Activated CD4-positive, alpha-beta T cell treated with anti-CD3 and anti-CD28 coated beads, Interleukin-10, Interleukin-2, amounts not matched to agents 100 ng/mL and 50 ng/mL, durations not matched to agents 16 hours and 8 hours (primary cell): ENCODE data around the gene OARD1.

Source experiments
- DNase-seq: peaks from one replicate; pipeline ENCODE4 v3.0.0-alpha.2; 2020

OARD1 gene

DNA sequence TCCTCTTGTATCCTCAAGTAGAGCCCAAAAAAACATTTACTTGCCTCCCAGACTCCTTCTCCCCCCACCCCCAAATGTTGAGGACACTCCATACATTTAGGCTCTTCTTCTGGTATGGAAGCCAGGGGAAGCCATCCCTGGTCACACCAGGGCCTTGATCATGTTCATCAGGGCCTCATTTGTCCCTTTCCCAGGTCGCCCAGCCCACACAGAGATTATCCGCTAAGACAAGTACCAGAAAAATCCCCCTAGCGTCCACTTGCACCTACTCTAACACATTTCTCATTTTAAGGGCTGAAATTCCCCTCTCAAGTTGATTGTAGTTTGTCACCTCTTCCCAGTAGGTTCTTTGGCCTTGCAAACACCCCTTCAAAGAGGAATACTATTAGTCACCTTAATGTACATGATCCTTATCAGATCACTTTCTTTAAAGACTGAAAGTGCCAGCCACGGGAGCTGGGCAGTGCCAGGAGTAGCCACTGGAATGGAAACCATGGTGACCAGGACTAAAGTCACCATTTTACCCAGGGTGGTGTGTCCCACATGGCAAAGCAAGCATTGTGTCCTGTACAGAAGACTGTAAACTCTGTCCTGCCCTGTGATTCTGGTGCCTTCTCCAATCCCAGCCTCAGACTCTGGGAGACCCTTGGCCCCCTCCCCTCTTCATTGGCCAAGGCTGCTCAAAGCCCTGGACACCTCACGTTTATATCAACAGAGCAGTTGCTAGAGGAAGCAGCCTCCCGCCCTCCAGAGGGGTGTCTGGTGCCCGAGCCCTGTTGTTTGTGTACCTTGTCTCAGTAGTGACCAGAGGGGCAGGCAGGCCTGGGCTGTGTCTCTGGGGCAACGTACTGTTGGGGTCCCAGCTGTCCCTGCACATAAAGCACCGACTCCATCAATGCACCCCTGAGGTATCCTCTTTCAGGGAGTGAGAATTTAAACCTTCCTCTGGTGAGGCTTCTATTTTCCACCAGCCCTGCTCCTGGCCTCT lies 24.1 kb downstream of the OARD1 start:
- DNase-seq, result no peak

DNA sequence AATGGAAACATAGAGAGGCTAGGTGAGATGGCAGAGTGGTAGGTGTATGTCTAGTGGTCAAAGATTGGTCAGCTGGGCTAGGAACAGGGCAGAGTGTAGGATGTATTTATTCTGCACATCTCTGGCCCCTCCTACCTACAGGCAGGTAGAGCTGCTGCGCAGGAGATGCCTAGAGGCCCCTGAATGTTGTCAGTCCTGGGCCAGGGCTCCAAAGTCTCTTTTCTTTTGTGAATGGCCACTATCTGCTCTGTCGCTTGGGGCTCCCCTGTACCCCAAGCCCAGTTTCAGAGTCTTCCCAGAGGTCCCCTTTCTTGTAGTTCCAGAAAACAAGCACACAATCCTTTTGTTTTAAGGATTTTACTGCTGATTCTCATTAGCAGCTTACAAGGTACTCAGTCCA lies 24.9 kb downstream of the OARD1 start:
- no peak for DNase-seq

DNA sequence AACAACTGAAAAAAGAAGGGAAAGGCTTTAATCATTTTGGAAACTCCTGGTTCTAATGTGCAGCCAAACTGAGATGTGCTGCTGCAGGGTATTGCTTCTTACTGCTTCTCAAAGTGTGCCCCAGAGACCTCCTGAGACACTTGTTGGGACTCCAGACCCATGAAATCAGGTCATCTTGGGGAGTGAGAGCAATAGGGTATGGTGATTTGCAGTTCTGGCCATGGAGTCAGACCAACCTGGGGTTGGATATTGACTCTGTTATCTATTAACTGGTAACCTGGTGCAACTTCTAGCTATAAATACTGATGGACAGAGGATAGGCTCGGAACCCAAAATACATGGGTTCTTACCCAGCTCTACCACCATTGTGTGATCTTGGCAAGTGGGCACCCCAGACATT lies 26.1 kb downstream of the OARD1 start:
- no peak for DNase-seq

DNA sequence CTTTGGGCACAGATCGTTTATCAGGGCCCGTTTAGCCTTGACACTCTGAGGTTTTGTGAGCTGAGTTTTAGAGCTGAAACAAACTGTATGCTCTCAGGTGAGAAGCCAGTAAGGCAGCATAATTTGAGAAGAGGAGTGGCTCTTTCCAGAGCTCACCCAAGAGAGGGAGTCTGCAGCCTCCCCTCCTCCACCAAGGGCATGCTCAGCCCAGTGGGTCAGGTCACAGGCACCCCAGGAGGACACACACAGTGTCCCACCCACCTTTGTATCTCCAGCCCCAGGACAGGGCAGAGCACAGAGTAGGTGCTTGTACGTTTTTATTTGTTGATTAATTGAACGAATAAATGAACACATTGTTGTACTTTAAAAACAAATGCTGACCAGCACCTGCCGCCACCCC lies 26.5 kb downstream of the OARD1 start:
- DNase-seq, result no peak

DNA sequence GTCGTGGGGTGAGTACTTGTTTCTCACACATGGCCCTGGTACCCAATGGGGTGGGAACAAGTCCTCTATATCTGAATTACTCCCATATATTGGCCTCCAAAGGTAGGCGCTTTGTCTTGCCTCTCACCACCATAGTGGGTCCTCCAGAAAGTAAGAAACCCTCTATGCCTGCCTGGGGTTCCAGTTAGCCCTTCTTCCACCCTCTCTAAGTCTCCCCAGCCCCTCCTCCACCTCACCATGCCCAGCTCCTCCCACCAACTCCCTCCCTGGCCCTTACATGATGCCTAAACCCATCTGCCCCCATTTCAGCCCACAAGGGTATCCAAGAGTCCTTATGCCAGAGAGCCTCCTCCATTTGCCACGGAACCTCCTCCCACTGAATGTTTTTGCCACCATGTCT lies 29.0 kb downstream of the OARD1 start:
- no peak for DNase-seq

DNA sequence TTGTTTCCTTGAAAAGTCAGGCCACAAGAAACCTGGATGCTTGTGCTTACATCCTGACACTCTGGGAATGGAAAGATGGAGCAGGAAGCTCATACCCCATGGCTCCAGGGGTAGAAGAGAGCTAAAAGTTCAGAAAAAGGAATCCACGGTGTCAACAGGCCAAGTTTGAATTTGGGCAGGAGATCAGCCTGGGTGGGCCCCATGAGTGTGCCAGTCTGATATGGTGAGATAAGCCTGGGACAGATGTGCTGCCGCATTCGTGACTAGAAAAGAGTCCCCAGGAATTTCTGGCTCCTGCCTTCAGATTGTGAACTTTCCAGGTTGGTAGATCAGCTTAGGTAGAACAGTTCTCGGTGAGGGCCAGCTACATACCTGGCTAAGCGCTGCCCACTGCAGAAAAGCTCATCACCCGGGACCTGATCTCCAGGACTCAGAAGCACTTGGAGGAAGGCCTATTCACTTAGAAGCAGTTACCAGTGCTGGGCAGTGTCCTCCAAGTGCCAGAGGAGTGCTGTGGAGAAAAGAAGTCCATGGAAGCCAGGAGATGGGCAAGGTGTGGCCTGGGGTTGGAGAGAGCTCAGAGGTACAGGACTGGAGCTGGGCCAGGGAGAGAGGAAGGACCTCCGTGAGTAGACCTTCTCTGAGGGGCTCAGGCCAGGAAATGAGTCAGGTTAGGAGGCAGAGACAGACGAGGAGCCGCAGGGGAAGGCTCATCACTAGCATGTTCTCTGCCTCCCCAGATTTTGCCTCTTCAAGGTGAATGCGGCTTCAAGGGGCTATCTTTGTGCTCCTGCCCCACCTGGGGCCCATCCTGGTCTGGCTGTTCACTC lies 29.7 kb downstream of the OARD1 start, which contains the start of gene TSPO2:
Gene TSPO2, plus strand, starts transcription at position 242 of the 830 bp plus-strand sequence. Its CDS starts 519 bp downstream, at position 761.
- no peak for DNase-seq

DNA sequence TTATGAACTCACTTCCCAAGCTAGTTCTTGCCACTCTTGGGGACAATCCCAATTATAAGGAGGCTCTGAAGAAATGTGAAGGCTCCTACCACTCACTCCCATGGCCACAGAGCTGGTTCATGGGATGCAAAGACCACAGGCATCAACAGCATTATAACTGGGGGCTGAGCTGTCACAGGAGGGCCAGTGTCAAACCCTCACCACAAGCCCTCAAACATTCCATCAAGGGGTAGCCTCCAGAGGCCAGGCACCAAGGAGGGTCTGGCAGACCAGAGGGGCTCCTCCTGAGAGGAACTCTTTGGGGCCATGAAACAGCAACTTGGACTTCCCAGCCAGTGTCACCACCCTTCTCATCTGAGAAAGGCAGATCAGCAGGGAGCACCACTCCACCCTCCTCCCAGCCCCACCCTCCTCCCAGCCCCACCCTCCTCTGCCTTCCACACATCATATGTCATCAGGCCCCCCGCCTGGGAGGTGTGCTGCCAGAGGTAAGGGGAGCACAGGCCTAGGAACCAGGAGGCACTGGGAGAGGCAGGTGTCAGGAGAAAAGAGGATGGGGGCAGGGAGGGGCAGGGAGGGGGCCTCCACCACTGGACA lies 31.1 kb downstream of the OARD1 start:
- DNase-seq, result no peak

DNA sequence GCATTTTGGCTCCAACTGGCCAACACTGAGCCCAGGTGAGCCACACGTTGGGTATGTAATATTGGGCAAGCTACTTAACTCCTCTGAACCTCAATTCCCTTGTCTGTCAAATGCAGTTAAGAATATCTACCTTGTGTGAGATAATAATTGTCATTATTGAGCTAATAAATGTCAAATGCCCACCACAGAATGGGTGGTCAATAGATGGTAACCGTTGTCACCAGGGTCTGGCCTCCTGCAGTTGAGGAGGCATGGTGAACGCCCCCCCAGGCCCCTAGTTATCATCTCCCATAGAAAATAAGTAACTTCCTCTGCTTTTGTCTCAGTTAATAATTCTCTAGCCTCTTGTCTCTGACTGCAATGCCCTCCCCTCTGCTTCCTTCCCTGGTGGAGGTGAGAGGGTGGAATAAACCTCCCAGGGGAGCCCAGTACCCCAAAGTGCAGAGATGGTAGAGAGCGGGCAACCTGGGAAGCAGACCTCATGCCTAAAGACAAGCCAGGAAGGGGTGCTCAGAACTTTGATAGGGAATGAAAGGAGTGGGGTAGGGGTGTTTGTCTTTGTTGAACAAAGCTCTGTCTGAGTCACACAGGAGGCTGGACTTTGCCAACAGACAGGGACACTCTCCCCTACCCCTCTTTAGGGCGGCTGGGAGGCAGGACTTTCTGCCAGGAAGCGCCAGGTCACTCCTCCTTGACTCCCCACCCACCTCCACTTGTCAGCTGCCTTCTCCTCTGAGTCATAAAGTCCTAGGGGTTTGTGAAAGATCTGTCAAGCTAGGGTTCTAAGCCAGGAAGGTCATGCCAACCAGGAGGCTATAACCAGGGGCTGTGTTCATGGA lies 31.8 kb downstream of the OARD1 start:
- DNase-seq, result peak; percentile 38

DNA sequence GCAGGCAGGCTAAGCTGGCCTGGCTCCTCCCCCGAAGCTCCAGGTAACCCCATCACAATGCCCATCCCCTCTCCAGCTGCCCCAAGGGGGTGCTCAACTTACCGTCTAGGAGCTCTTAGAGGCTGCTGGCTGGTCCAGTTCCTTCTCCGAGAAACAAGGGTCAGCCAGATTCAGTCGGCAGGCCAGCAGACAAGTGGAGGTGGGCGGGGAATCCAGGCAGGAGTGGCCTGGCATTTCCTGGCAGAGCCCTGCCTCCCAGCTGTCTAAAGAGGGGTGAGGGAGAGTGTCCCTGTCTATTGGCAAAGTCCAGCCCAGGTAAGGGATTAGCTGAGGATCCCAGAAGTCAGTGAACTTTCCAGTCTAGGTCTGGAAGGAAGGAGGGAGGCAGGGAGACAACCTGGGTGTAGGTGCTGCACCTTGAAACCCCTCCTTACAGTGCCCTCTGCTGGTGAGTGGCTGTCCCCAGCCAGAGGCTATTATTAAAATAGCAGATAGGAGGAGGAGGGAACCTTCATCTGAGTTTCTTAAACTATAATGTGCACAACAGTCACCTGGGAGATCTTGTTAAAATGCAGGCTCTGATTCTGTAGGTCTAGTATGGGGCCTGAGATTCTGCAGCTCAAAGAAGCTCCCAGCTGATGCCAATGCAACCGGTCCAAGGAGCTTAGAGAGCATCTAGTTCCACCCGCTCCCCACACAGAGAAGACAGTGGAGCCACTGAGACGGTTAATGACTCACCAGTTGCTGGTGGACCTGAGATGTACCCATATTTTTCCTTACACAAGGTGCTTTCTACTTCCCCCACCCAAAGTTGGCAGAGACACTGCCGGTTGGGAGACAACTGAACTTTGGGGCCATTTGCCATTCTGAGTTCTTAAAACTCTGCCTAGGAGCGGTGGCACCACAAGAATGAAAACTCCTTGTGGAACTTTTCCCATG lies 32.8 kb downstream of the OARD1 start, which contains the start of gene UNC5CL:
Gene UNC5CL, minus strand, starts transcription at position 162 of the 939 bp plus-strand sequence. CDS start 4,147 bp downstream, outside the sequence.
- DNase-seq, result peak; percentile 67

DNA sequence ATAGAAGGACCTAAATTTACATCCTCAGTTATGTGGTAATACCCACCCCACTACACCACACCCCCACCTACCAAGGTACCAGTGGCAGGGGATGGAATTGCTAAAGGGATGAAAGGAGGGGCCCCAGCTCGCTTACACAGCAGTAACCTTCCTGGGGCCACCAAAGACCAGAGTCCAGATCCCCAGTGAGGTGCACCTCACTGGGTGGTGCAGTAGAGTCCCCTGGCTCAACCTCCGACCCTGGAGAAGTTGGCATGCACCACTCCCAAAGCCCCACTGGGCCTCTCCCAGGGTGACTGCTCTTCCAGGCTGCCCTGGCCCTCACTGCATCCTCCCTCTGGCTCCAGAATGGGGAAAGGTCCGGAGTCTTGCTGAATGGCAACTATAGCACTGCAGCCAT lies 34.0 kb downstream of the OARD1 start:
- no peak for DNase-seq

DNA sequence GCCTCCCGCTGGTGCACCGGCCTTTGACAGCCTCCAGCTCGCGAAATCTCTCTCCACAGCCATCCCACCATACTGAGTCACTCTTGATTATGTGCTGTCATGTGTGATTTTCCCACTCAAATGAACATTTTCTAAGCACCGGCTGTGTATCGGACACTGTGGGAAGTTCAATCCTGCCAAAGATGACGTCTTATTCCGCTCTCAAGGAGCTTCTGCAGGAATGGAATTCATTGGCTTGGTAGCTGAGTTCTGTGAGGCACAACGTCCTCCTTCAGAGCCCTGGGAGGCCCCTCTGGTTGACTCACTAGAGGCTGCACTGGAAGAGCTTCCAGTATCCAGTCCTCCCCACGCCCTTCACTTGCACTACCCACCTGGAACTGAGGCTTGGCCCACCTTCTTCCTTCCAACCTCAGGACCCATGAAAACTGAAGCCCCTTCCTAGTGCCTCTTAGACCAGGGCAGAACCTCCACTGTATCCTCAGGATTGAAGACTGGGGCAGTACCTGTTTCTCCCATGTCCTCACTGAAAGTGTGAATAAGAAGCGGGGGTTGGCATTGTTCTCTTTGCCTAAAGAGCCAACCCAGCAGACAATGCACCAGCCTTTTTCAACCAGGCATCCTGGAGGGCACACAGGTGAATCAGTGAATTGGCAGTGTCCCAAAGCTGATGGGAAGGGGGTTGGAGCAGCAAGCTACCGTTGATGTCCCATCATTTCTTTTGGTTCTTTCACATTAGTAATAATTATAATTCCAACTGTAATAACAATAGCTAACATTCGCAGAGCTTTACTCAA lies 34.9 kb downstream of the OARD1 start:
- DNase-seq, result no peak

DNA sequence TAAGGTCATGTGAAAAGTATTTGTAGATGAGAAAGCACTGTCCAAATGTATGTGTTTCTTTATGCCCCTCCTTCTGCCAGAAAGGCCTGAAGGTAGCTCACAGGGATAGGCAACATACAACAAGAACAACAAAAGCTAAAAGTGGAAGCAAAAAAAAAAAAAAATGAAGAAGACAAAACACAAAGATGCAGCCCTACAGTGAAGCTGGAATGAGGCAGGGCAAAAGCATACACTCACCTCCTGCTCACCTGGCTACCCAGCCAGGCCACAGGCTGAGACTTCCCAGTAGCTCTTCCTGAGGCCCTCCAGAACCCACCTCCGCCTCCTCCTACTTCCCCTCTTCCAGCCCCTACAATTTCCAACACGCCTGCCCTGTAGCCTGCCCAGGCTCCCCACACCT lies 35.6 kb downstream of the OARD1 start:
- no peak for DNase-seq

DNA sequence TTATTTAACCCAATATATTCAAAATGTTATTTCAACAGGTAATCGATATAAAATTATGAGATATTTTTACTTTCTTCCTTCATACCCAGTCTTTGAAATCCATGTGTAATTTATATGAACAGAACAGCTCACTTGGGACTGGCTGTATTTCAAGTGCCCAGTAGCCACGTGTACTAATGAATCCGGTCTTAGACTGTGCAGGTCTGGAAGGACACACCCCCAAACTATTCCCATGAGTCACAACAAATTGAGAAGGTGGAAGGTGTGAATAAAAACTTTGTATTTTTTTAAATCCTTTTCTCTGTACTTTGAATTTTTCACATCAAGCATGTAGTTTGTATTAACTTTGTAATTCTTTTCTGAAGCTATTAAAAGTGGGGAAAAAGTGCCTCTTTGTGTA lies 36.0 kb downstream of the OARD1 start:
- DNase-seq, result no peak

DNA sequence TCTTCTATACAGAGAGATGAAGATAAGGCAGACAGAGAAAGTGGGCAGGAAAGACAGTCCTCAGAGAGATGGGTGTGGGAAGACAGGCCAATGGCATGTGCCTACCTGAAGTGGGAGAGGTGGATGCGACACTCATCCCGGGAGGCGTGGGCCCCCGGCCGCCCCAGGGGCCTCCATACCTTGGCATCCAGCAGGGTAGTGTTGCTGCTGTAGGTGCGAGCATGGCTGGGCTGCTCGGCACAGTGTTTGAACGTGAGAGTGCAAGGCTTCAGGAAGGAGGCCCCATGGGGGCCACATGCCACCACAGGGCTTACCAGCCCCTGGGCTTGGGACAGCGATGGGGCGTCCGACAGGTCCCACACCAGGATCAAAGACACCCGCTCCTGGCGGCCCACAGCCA lies 38.4 kb downstream of the OARD1 start:
- DNase-seq, result no peak

DNA sequence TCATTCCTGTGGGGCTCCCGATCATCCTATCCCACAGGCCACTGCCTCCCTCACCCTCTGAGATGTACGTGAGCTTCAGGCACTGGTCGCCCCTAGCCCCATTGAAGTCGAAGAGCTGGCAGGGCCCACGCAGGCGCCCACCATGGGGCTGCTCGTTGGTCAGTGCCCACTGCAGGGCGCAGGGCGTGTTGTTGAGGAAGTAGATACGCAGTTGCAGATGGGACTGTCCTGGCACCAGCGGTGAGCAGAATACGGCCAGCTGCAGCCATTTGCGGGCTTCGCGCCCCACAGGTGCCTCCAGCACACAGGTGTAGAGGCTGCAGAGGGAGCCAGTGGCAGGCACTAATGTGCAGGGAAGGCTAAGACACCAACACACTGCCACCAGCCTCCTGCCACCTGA lies 39.3 kb downstream of the OARD1 start:
- no peak for DNase-seq

DNA sequence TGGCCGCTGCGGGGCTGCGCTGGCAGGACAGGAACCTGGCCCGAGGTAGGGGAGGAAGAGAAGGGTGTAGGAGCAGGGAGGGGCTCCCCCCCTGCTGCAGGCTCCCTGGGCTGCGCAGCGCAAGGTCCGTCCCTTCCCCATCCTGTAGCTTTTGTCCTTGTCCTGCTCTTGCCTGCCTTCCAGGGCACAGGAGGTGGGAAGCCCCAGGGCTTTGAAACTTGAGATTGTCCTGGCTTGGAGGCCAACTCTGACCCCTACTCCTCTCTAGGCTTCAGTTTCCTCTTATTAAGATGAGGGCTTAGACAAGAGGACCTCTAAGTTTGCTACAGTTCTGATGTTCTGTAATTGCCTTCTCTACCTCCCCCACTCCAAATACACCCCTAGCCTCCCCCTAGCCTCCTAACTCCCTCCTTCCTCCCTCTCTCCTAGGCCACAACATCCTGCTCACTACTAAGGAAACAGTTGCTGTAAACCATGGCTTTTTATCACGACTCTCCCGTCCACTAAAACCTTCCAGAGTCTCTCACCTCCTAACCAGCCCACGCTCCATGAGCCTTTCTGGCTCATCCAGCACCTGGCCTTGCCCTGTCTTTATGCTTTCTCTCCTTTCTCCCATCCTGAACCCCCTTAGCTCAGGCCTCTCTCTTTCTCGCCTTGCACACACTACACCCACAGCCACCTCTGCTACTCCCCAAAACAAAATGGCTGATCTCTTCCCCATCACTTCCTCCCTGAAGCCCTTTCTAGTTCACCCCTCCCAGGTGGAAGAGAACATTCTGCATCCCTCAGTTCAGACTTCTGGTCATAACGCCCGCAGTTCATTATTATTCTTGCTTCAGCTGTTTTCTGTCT lies 43.4 kb downstream of the OARD1 start:
- no peak for DNase-seq

DNA sequence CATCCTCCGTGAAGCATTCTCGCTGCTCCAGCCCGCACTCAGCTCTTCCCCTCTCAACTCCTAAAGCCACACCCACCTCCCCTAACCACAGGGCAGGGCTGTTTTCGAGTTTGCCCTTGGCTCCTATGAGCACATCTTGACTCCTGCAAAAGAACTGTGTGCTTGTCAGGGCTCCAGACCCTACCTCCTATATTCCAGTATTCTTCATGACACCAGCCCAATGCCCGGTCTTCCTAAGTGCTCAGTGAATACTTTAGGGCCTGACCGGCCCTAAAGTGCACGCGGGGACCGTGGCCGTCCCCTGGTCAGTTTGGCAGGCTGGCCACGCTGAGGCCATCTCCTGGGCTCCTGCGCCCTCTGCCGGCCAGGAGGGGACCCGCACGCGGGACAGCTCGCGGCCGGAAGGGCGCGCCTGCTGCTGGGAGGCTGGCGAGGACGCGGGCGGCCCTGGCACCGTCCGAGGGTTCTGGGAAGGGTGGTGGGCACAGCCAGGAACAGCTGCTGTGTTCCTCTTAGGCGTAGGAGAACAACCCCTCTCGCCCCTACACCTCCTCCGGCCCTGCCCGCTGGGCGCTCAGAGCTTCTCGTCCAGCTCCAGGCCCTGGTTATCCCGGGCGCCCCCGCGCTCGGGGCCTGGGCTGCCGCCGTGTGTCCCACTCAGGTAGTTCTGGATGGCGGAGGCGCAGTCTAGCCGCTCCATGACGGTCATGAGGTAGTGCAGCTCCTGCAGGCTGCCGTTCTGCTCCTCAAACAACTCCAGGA lies 44.2 kb downstream of the OARD1 start:
- DNase-seq, result peak; percentile 87

DNA sequence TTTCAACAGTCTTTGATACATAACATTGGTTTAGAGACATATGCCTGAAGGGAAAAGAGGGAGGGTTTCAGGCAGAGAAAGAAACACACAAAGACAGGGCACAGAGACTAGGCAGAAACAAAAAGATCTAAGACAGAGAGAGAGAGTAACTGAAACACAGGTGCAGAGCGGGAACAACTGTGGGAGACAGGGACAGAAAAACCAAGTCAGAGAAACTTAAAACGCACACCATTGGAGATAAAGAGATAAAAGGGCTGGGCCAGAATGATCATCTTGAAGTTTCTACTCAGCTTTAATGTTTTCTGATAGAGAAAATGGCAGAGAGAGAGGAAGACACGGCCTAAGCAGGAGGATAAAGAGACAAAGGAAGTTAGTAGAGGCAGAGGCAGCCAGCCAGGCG lies 44.9 kb downstream of the OARD1 start:
- no peak for DNase-seq
